ENCODE data around the gene CHL1.

DNA sequence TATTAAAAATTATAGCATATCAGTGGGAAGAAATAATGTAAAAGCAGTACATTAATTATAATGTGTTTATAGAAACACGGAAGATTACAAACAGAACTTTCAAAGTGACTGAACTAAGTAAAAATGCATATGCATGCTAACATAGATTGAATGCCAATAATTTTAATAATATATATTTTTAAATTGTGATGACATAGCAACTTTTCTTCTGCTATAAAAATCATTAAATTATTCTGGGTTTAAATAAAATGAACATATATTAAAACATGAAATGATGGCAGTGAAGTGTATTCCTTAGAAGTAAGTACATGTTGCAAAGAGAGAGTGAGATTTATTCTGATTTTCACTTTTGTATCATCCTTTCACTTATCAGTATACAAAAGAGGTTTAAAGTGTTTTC, 128.9 kb downstream of the CHL1 start:
- TF ChIP-seq, protein P1, sequence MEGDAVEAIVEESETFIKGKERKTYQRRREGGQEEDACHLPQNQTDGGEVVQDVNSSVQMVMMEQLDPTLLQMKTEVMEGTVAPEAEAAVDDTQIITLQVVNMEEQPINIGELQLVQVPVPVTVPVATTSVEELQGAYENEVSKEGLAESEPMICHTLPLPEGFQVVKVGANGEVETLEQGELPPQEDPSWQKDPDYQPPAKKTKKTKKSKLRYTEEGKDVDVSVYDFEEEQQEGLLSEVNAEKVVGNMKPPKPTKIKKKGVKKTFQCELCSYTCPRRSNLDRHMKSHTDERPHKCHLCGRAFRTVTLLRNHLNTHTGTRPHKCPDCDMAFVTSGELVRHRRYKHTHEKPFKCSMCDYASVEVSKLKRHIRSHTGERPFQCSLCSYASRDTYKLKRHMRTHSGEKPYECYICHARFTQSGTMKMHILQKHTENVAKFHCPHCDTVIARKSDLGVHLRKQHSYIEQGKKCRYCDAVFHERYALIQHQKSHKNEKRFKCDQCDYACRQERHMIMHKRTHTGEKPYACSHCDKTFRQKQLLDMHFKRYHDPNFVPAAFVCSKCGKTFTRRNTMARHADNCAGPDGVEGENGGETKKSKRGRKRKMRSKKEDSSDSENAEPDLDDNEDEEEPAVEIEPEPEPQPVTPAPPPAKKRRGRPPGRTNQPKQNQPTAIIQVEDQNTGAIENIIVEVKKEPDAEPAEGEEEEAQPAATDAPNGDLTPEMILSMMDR (IDR thresholded peaks at IDR 0.05) = no peak
- TF ChIP-seq POLR2A (IDR thresholded peaks at IDR 0.05) = no peak

Data from Peyer's patch (tissue), 4 donors.